HG03139 (cell line): ENCODE results near the gene LAPTM5.

ENCODE experiments used
- ATAC-seq: cut with Tn5 transposase; IDR thresholded peaks from one replicate; pipeline ENCODE4 v1.9.1; 2021; ENCODE audit not compliant: unreplicated experiment

Gene LAPTM5

DNA sequence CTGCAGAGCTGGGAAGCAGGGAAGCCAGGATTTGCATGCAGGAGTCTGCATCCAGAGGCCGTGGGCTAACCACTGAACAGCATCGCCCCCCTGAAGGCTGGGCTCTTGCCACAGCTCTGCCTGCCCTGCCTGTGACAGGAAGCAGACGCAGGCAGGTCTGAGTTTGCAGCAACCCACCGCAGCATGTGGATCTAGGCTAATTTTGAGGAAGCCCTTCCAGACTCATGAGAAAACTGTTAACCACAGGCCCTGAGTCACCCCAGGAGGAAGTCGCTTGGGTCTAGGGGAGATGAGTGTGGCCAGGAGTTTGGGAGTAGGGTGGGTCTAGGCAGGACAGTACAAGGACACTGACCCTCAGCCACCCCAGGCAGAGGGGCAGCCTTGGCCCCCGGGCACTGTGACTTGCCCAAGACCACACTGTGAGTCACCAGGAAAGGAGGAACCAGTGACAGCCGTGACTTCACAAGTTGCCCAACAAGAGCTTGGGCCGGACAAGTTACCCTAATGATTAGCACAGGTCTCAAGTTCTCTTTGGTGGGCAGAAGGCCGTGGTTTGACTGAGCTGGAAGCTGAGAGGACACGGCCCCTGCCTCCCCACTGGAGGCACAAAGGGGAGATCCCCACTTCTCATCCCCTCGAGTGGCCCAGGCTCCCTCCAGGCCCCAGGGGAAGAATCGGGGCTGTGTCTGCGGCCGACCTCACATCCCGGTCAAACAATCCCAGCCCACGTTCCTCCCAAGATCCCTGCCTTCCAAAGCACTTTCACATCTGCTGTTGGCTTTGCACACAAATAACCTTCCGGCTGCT, 826 bp downstream of the LAPTM5 start:
- ATAC-seq = no peak

DNA sequence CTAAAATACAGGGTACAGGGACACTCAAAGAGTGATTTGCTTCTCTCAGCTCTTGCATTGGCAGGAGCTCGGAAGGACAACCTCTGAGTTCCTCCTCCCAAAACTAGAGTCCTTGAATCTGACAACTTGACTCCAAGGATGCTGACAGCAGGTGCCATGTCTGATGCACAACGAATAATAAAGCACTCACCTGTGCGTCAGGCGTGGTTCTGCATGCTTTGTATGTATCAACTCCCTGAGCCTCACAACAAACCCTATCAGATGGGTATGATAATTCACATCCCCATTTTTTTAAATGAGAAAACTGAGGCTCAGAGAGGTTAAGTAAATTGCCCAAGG, 1.4 kb downstream of the LAPTM5 start:
- ATAC-seq = no peak

DNA sequence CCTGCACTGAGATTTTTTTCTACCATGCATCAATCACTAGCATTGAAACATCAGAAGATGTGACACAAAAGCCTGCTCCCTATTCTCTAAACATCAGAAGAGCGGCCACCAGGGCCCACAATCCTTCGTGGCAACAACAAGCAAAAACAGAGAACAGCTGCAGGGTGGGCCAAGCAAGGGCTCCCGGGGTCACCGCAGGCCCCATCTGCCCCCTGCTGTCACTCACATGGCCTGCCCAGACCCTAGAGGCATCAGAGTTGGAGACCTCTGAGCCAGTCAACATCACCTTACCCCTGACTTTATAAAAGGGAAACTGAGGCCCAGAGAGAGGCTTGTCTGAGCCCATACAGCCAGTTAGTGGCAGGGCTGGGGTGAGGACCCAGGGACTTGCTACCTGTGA, 1.8 kb downstream of the LAPTM5 start:
- ATAC-seq = no peak

DNA sequence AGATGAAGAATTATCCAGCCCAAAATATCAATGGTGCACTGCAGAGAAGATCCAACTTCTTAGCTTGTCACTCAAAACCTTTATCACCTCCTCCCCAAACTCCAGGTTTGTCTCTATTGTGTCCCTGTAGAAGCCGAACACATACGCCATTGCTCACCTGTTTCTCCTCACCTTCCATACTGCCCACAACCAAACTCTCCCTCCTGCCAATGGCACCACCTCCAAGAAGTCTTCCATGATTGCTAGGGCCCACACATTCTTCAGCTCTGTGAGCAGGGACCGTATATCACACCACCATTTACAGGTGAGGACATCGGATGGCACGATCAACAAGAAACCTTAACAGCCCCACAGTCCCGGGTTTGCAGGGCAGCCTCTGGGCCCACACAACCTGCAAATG, 2.2 kb downstream of the LAPTM5 start:
- ATAC-seq = no peak

DNA sequence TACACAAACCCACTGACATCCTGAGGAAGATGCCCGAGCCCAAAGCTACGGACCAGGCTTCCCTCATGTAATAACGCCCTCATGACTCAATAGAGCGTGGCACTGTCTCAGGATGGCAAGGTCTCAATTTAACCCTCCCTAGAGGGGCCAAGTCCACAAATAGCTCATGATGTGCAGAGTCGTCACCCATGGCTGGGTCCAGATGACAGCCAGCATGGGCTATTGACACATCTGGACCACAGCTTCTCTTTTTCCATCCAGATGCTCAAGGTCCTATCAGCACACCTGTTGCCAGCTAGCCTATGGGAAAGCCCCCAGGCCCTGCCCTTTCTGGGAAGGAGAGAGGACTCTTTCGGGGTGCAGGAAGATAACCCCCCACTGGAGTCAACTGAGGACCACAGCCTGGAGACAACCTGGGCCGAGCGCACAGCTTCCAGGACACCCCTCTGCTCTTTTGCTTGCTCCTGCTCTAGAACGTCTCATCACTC, 2.8 kb downstream of the LAPTM5 start:
- no peak for ATAC-seq

DNA sequence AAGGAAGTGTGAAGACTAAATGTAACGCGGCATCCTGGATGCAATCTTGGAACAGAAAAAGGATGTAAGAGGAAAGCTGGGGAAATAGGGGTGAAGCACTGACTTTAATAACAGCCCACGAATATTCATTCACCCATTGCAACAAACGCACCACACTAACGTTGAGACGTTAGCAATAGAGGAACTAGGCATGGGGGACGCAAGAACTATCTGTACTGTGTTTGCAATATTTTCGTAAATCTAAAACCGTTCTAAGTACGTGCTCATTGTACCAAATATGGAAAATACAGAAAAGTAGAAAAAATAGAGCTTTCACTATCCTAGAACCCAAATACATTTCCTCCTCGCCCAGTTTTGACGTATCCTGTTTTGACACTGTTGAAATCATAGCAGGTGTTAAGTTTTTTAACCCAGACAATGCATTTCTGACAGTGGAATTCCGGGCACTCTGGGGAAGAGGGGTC, 3.9 kb downstream of the LAPTM5 start:
- no peak for ATAC-seq

DNA sequence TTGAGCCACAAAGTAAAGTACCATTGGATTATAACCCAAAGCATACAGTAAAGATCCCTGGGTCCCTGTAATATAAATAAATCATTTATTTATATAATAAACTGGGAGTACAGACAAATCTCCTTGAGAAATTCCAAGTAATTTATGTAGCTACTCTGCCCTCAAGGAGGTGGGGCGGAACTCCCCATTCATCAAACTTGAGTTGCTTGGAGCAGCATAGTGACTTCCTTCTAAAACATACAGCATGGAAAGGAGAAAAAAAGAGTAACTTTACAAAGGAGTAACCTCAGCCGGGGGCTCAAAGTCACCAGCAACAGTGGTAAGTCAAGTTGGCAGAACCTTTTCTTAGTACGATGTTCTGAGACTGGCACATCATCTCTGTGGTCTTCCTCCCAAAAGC, 4.5 kb downstream of the LAPTM5 start:
- no peak for ATAC-seq

DNA sequence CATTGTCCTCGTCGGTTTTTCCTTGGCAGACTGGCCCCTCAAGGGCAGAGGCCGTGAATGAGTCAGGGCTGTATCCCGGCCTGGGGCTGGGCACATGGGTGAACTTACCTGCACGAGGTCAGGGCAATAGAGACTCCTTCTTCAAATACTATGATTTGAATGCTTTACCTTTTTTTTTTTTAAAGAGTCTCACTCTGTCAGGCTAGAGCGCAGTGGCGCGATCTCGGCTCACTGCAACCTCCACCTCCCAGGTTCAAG, 5.0 kb downstream of the LAPTM5 start:
- no peak for ATAC-seq

DNA sequence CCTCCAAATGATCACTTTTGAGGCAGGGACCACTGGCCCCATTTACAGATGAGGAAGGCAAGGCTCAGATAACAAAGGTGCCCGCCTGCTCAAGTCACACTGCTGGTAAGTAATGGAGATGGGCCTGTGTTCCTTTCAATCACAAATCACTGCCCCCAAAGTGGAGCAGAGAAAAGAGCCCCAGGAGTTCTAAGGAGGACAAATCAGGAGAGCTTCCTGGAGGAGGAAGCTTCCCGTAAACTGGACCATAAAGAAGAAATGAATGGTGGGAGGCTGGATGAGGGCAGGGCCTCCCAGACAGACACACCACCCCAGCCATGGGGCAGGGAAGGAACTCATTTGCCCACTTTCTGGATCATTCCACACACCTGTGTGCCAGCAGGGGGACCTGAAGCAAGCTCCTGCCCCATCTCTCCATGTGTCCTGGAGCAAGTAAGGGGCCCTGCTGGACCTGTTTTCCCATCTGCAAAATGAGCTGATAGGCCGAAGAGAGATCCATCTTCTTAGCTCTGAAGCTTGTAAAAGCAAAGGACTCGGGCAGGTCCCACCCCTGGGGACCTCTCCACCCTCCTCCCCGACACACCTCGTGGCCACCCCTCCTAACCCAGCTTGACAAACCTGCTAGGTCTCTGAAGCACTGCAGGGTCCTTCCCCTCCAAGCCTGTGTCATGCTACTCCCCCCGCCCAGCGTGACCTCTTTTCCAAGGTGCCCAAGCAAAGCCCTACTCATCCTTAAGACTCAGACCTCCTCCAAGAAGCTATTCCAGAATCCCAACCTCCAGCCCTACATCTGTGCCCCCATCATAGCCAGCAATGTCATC, 5.5 kb downstream of the LAPTM5 start:
- ATAC-seq = no peak

DNA sequence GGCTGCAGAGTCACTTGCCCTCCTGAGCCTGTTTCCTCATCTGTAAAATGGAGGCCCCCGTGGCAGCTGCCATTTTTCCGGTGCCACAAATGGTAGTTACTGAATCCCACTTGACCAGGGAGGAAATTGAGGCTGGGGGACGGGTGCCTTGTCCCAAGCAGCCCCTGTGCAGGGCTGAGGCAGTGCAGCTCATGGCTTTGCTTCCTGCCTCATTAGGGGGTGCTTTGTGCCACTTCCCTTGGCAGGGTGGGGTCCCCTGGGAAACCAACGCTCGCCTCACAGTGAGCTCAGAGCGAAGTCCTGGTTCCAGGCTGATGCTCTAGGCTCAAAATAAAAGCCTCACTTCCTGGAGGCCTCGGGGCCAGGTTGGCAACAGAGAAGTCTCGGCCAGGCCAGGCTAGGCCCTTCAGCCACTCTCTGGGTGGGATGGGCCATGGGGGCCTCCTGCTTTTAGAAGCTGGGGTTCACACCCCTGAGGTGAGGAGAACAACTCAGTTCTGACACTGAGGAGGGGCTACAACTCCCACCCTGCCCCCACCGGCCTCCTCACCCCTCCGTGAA, 6.8 kb downstream of the LAPTM5 start:
- ATAC-seq = no peak

DNA sequence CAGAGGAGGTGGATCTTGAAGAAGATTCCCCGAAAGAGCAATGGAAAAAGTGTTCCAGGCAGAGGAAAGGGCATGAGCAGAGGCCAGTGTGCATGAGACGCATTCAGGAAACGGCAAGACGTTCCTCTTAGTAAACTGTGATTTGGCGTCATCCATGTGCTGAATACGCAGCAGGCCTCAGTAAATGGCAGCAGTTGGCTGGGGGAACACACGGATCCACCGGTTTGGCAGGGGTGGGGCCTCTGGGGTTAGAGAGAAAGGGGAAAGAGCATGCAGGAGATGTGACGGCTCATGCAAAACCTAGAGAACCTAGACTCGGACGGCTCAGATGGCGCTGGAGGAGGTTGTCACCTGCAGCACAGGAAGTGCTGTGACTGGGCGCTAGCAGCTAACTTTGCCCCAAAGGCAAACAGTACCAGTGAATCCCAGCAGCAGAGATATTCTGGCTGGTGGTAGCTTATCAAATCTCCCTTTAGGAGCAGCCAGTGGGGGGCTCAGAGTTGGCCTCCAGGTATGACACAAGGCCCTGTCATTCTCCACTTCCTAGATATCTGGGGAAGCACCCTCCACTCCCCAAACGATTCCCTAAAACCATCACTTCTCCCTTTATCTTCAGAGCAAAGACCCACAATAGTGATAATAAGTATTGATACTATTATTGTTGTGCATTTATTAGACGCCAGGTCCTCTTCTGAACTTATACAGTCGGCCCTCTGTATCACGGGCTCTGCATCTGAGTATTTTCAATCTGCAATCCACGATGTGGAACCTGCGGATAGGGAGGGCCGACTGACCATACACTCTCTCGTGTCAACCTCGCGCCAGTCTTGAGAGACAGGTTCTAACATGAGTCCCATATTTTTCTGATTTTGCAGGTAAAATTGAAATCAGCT, 7.6 kb downstream of the LAPTM5 start:
- ATAC-seq = no peak

DNA sequence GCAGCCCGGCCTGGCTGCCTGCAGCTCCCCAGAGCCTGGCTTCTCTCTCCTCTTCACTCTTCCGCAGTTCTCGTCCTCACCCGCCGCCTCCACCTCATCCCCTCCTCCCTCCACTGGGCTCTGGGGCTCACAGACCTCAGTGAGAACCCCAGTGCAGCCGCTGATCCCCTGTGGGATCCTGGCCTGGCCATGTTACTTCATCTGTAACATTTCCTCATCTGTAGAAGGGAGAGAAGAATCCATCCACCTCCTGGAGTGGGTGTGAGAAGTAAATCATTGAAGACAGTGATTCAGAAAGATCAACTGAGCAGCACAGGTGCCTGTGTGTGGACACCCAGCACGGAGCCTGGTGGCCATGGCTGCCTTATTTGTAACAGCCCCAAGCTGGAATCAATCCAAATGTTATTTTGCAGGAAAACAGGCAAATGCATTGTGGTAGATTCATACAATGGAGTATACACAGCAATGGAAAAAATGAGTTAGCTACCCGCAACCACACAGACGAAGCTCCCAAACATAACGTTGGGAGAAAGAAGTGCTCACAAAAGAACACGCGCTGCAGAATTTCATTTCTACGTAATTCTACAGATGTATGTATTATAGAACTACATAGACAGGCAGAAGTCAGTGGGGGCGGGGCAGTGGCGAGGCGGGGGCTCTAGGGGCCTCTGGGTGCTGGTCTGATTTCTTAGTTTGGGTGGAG, 8.7 kb downstream of the LAPTM5 start:
- ATAC-seq = no peak

DNA sequence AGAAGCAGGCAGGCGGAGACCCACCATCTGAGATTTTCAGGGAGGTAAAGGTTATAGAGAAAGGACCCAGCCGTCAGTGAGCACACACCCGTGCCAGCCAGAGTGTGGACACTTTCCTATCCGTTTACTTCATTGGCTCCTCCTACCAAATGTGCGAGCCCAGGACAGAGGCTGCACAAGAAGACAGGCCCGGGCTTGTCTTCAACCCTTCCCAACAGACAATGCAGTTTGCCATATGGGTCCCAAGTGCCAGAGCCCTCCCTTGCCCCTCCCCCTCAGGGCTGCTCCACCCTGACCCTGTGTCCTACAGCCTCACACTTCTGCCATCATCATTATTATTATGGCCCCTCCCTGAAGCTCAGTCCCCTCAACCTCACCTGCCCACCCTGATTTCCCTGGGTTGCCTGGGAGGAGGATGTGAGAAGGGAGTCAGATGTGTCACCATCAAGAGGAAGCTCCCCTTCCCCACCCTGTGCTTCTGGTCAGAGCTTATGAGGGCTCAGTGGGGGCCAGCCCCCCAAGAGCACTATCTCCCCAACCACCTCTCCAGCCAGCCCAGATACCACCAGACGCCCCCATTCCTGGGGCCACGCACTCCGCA, 9.4 kb downstream of the LAPTM5 start:
- ATAC-seq = no peak

DNA sequence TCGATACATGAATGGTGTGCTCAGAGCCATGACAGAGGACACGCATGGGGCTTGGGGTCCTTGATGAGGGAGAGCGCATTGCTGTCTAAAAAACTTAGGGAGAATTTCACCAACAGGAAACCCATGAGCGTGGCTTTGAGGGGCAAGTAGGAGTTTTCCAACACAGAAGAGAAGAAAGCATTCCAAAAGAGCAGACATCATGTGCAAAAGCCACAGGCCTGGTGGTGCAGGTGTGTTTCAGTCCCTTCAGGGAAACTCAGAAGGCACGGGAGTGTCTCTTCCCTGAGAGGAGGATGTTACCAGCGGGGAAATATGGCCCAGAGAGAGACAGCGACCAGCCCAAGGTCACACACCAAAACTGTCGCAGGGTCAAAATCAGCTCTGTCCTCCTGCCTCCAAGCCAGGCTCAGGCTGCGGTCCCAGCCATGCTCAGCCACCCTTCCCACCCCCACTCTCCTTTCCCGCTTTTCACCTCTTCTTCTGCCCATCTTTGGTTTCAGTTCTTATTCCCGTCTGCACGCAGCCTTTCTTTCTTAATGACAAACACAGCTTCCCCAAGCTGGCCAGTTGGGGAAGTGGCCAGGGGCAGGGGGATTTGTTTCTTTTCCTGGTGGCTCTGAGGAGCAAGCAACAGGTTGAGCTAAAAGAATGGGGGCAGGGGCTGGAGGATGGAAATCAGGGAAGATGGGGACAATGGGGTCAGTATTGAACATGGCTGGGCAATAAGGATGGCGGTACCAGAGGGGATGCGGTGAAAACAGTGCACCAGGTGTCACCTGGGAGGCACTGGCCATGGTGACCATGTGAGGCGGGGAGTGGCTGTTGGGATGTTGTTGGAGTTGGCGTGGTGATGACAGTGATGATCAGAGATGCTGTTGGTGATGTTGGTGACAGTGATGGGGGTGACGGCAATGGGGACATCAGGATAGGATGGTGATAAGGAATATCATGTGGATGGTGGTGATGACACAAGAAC, 10.3 kb downstream of the LAPTM5 start:
- no peak for ATAC-seq

DNA sequence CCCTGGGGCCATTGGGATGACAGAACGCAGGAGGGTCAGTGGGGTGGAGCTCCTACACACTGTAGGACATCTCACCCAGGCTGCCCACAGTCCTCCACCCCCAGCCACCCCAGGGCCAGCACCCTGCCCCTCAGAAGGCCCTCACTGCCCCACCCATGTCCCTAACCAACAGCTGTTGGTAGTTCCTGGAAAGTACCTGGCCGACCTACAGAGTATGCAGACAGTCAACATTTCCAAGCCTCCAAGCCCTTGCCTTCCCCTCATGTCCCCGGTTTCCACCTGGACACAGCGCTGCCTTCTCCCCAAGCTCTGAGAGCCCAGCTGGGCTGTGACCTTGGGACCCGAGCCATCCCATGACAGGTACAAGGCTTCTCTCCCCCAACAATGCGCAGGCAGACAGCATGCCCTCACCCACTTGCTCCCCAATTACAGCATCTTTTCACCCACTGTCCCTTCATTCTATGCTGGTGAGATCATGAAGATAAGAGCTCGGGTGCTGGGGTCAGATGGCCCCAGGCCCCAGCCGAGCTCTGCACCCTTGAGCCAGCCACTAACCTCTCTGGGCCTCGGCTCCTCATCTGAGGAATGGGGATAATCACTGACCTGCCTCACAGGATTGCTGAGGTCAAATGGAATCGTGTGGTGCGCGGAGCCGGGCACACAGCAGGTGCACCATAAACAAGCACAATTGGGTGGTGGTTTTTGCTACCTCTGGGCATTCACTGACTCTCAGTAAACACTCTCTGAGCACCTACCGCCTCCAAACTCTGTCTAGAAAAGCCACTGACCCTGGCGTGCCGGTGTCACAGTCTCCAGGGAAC, 11.2 kb downstream of the LAPTM5 start:
- ATAC-seq = no peak

DNA sequence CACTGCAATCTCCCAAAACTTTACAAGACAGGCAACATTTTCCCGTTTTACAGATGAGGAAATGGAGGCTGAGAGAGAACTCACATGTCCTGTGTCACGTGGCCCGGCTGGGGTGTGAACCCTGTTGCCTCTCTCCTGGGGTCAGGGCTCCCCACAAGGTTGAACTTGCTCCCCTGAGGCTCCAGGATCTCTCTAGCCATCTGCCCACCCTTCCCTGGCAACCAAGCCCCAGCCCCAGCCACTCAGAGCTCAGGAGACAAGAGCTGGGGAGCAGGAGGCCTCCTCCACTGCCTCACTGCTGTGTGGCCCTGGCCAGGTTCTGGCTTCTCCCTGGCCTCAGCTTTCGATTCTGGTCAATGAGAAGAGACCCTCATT, 11.8 kb downstream of the LAPTM5 start:
- no peak for ATAC-seq

DNA sequence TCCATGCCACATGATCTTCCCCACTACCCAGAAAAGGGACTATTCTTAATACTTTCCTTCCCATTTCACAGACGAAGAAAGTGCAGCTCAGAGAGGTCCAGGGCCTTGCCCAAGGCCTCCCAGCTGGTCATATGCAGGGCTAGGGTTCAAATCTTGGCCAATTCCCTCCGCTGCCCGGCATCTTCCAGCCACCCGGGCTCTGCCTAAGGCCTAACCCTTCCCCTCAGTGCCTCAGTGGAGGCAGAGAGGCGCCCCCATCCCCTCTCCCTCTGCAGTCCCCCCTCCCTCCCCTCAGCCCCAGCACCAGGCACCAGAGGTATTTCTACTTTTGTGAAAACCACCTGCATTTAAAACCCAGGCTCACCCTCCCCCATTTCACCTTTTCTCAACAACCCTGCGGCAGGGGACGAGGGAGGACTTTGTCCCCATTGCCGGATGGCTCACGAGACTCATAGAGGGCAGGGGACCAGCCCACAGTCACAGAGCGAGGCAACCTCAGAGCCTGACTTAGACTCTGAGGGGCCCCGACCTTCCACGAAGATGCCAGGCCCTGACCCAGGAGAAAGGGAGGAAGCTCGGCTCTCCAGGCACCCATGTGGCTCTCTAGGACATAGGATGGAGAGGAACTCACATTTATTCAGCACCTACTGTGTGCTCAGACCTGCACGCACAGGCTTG, 12.3 kb downstream of the LAPTM5 start:
- no peak for ATAC-seq
